CD4-positive, alpha-beta T cell treated with Interleukin-21 for 1 hour (primary cell): Measurements from ENCODE around the gene ZNF132.
"Not testable (repeated sequence)": the region's sequence is repeated elsewhere in the genome, so short reads cannot be mapped to it uniquely, and the experiment has no call there.

ENCODE experiments used
- DNase-seq: peaks from one replicate; pipeline ENCODE4 v3.0.0-alpha.2; 2020

ZNF132 gene

GRCh38 chr19:58406818-58407657 is 32.9 kb downstream of the ZNF132 start:
- DNase-seq: no peak

GRCh38 chr19:58403920-58404478 is 36.0 kb downstream of the ZNF132 start:
- DNase-seq: not testable (repeated sequence)

GRCh38 chr19:58401840-58402421 is 38.0 kb downstream of the ZNF132 start:
- no peak for DNase-seq

GRCh38 chr19:58400916-58401839 is 38.8 kb downstream of the ZNF132 start:
- DNase-seq: peak; percentile 100

- DNase-seq: no peak
Observed at GRCh38 chr19:58400316-58400915, 39.5 kb downstream of the ZNF132 start.

- DNase-seq: no peak
Observed at GRCh38 chr19:58399903-58400302, 40.0 kb downstream of the ZNF132 start.

- DNase-seq: no peak
Observed at GRCh38 chr19:58398545-58398944, 41.4 kb downstream of the ZNF132 start.

- no peak for DNase-seq
Observed at GRCh38 chr19:58398087-58398486, 41.9 kb downstream of the ZNF132 start.

GRCh38 chr19:58397533-58398037 is 42.4 kb downstream of the ZNF132 start:
- DNase-seq: no peak

- DNase-seq: no peak
Observed at GRCh38 chr19:58396691-58397532, 43.0 kb downstream of the ZNF132 start.

- no peak for DNase-seq
Observed at GRCh38 chr19:58395979-58396627, 43.9 kb downstream of the ZNF132 start.

GRCh38 chr19:58395220-58395978 is 44.6 kb downstream of the ZNF132 start, which contains the start of gene RNF225:
Gene RNF225, plus strand, starts transcription at chr19:58395656. Its CDS starts 434 bp downstream, at chr19:58396090.
- DNase-seq: no peak

GRCh38 chr19:58394821-58395219 is 45.1 kb downstream of the ZNF132 start:
- no peak for DNase-seq

- no peak for DNase-seq
Observed at GRCh38 chr19:58393725-58394033, 46.3 kb downstream of the ZNF132 start.

- DNase-seq: no peak
Observed at GRCh38 chr19:58392945-58393724, 46.8 kb downstream of the ZNF132 start.

- no peak for DNase-seq
Observed at GRCh38 chr19:58388175-58388526, 51.8 kb downstream of the ZNF132 start.

- DNase-seq: no peak
Observed at GRCh38 chr19:58387338-58388174, 52.4 kb downstream of the ZNF132 start.

- peak; percentile 98 for DNase-seq
Observed at GRCh38 chr19:58386576-58387337, 53.2 kb downstream of the ZNF132 start, which contains the start of gene RPS5. Gene RPS5, plus strand, starts transcription at chr19:58387269. Its CDS starts 869 bp downstream, at chr19:58388138.
